Stimulated activated CD4-positive, alpha-beta T cell treated with anti-CD3 and anti-CD28 coated beads, TNF-alpha, amount 100 ng/mL, for 48 hours (primary cell): ENCODE results near the gene RFX2.
"Not testable (repeated sequence)": the region's sequence is repeated elsewhere in the genome, so short reads cannot be mapped to it uniquely, and the experiment has no call there.

Source experiments
- DNase-seq, 3 donors: peaks; one replicate each; pipeline ENCODE4 v3.0.0-alpha.2; 2020; ENCODE audit warnings: low read depth in 3 of 3

Gene RFX2

DNA sequence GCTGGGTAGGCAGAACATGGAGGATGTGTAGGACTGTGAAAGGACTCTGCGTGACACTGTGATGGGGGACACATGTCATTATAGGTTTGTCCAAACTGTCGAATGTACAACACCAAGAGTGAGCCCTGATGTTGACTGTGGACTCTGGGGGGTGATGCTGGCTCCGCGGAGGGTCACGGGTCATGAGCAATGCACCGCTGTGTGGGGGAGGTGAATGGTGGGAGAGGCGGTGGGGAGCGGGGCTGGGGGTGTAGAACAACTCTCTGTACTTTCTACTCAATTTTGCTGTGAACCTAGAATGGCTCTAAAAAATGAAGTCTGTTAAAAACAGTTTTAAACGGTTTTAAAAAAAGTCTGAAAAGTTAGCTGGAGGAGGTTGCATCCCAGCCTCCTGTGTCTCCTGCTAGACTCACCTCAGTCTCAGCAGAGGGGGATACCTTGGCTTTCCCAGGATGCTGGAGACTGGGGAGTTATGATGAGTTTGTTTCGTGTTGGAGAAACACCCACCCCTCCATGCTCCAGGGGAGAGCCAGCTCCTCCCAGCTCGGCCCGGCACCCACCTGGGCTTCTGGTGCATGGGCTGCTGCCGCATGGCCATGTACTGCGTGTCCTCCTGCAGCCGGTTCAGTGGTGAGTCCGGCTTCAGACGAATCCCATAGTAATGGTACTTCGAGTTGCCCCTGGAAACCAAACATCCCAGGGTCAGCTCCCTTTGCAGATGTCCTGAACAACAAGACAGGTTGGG is 97.7 kb downstream of the RFX2 start:
- no peak for DNase-seq

DNA sequence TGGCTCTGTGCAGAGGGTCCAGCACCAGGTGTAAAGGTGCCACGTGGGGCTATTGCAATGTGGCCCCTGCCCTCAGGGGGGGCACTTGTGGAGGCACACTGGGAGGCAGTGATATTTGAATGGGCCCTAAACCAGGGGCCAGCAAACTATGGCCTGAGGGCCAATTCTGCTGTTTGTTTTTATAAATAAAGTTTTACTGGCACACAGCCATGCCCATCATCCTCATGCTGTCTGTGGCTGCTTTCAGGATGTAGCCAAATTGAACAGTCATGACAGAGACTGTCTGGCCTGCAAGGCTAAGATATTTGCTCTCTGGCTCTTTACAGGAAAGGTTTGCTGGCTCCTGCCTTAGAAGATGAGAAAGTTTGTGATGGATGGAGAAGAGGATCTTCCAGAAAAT is 98.5 kb downstream of the RFX2 start:
- DNase-seq, result no peak

DNA sequence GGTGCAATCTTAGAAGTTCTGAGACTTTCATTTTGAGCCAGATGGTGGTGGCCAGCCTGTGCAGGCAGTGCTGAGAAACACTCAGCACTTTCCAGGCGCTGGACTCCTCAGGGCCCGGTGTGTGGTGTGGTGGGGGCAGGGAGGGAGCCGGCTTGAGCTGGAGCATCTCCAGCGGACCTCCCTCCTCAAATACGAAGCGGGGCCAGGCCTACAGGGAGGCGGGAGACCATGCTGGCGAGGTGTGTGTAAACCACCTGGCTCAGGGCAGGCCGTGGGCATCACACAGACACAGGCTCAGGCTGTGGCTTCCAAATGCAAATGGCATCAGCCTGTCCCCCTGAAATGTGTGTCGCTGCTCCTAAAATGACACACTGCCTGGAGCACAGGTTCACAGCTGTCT is 99.1 kb downstream of the RFX2 start:
- no peak for DNase-seq

- no peak for DNase-seq
These were observed 100.2 kb downstream of the RFX2 start for GRCh38 chr19:6010107-6010506.

GRCh38 chr19:6007866-6008265 is 102.4 kb downstream of the RFX2 start:
- no peak for DNase-seq

GRCh38 chr19:6006896-6007295 is 103.4 kb downstream of the RFX2 start:
- DNase-seq, result no peak

GRCh38 chr19:6006070-6006446 is 104.2 kb downstream of the RFX2 start:
- DNase-seq, result not testable (repeated sequence)

DNA sequence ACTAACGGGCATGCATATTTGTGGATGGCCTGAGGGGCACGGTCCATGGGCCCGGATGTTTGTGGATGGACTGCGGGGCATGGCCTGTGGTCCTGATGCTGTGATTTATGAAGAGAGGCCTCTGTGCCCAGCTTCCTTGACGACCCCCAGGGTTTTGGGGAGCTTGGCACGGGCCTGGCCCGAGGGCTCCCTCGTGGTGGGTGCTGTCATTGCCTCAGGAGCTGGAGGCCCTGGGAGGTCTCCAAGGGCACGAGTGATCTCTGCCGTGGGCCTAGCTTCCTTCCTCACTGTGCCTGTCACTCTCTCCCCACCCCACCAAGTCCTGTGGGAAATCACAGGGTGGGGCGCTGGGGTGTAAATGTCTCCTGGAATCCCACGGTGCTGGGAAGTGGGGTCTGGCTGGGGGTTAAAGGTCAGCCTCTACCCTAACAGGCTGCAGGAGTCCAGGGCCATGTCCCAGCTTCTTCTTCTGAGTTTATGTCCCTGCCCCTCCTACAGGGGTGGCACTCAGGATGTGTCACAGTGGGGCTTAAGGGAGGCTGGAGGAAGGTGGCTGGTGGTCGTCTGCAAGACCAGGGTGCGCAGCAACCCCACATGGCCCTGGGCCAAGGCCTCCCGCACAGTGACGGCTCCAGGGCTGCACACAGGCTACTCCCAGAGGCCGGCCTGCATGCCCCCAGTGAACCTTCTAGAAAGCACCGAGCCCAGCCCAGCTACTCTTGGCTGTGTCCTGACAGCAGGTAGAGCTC is 104.8 kb downstream of the RFX2 start:
- no peak for DNase-seq

DNA sequence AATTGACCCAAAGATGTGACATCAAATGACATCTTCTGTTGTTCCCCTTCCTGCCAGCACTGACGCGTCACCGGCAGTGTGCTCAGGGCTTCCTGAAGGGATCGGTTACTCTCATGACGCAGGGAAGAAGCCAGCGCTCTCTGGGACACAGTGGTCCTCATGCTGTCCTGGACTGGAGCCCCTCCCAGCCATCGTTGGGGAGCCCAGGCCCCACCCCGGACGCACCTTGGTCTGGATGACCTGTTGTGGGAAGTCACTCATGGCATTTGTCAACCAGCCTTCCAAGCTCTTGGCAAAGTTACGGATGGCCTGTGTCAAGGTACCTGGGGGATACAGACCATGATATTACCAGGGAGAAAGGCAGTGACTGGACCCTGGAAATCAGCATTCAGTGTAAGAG is 106.3 kb downstream of the RFX2 start:
- no peak for DNase-seq

DNA sequence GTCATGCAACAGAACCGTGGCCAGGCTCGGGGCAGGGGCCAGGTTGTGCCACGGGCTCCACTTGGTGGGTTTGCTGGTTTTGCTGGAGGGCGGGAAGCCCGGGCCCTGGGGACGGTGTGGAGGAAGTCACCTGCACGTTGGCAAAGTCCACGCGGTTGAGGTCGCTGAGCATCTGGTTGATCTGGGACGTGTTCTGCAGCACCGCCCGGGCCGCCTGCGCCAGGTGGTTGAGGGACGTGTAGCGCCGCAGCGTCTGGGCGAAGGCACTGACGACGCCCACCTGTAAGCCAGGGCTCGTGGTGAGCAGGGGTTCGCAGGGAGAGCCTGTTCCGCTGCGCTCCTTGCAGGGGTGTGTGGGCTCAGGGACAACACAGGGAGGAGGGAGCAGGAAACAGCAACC is 107.7 kb downstream of the RFX2 start:
- DNase-seq, result no peak

- no peak for DNase-seq
These were observed 110.0 kb downstream of the RFX2 start for GRCh38 chr19:6000228-6000847.

DNA sequence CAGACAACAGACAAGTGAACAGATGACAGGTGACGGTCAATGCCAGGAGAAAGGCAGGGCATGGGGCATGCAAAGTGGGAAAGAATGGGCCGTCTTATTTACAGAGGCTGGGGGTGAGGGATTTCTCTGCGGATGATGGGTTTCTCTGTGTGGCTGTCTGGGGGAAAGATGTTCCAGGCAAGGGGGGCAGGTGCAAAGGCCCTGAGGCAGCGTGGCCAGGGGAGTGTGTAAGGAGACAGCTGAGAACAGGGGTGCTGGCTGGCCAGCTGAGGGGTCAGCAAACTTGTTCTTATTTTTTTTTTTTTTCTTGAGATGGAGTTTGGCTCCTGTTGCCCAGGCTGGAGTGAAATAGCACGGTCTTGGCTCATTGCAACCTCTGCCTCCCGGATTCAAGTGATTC is 110.6 kb downstream of the RFX2 start:
- no peak for DNase-seq

- no peak for DNase-seq
These were observed 112.9 kb downstream of the RFX2 start for GRCh38 chr19:5997371-5997770.

DNA sequence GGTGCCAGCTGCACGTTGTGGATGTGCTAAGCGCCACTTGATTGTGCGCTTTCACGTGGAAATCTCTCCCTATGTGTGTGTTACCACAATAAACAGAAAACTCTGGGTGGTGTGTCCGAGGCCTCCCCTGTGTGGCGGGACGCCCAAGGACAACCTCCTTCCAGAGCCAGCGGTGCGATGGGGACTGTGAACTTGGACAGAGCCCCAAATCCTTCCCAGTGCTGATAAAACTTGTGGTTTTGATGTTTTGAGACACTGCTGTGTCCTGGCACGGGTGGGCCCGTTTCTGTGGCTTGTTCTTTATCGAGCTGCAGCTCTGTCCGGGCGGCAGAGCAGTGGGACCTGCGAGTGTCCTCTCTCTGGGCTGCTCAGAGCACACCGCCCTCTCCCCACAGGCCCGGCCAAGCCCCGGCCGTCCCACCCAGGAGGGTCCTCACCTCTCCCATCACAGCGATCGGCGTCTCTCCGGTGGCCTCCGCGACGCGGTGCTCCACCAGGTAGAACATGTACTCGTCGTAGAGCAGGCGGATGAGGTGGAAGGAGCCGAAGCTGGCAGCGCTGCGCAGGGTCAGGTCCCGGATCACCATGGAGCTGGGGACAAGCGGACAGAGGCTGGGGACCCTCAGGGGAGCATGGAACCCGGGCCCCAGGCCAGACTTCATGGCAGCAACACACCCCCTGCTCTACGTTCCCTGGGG is 113.5 kb downstream of the RFX2 start:
- DNase-seq, result no peak

- no peak for DNase-seq
These were observed 114.2 kb downstream of the RFX2 start for GRCh38 chr19:5996102-5996501.

DNA sequence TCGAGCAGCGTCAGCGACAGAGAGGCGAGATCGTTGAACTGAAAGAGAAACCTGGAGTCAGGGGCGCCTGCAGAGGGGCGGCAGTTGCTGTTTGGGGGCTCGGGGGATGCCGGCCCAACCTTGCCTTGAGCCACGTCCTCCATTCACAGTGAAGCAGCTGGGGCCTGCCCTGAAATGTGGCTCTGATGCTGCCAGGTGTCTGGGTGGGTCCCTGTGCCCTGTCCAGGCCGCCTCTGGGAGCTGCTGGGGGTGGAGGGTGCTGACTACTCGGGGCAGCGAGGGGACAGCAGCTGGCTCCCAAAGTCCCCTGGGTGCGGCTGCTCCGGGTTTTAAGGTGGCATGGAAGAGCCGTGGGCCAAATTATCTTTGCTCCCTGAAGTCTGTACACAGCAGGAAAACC is 114.7 kb downstream of the RFX2 start:
- no peak for DNase-seq

DNA sequence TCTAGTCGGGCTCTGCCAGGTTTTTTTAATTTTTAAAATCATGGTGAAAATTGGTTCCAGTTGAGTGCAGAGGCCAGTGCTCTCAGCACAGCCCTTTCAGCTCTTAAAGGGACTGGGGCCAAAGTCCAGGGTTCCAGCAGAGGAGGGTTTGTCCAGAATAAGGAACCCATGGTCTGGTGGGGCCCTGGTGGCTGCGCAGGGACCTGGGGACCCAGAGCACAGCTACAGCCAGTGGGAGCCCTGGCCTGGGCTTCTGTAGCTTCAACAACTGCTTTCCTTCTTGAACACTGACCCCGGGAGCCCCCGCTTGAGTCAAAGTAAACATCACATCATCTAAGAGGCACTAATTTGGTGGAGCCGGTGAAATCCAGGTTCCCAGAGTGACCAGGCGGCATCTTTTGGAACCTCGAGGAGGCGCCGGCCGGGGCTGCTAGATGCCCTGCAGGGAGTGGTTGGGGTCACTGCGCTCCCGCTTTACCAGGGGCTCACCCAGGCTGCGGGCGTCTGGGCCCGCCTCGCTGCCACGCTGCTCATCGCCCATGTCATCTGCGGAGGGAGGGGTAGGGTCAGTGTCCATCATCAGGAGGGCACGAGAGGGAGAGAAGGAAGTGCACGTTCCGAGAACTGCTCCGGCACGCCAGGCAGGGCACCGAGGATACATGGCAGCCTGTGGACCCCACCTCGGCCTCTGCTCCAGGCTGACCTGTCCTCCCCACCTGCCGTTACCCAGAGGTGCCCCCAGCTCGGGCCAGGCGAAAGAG is 115.7 kb downstream of the RFX2 start:
- DNase-seq, result no peak

DNA sequence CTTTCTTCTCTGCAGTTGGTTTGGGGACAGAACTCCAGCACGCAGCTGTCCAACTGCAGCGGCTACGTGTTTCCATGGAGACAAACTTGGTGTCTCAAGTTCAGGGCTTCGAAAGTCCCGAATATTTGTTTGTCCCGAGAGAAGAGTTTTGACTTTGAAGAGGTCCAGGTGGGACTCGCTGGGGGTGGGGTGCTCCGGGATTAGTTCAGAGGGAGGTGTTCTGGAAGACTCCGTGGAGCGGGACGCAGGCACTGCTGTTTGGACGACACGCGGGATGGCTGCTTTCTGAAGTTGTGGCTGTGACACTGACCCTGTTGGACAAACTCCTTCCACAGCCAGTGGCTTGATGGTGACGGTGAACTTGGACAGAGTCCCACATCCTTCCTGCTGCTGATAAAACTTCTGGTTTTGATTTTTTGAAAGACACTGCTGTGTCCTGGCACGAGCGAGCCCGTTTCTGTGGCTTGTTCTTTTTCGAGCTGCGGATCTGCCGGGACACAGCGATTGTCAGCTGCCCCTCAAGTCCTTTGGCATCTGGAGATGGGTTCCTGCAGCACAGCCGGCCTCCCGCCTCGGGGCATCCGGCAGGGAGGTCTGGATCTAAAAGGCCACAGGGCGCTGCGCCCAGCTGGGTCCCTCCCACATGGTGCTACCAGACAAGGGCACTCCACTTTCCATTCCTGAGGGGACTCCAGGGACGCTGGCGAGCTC is 116.5 kb downstream of the RFX2 start:
- no peak for DNase-seq

GRCh38 chr19:5993201-5993600 is 117.1 kb downstream of the RFX2 start:
- no peak for DNase-seq

DNA sequence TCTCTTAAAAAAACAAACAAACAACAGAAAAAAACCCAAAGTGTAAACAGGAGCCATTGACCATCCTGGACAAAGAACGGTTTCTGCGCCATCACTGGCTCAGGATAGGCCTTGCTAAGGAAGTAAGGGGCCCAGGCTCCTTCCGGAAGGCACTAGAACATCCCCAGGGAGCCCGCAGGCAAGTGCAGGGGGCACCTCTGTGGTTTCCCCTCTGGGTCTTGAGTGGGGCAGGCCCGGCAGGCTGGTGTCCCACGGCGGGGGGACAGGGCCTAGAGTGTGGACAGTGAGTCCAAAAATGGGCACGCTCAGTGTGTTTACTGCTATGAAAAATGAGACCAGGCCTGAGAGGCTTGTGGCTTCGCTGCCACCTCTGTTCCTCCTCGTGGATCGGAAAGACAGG is 117.5 kb downstream of the RFX2 start:
- no peak for DNase-seq

DNA sequence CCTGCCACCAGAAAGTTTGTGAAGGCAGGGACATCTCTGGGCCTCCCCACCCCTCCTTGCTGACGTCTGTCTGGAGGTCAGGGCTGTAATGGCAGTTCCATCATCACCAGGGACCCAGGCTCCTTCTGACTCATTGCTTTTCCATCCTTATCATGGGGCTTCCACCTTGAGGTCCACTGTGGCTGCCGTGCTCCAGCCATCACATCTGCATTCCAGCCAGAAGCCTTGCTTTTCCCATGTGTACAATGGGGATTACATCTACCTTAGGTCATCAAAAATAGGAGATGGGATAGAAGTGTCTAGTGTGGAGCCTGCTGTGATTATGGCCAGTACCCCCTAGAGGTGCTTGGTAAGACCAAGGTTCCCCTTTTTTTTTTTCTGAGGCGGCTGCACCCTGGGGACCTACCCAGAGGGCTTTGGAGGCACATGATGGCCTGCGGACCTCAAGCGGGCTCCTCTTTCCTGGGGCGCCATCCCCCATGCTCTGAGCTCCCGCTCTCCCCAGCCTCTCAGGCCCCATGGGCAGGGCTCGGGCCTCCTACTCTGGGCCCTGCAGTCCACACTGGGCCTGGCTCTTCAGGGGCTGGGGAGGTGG is 119.0 kb downstream of the RFX2 start:
- no peak for DNase-seq
